ENCODE data around the gene TSPAN18. TPM values are rescaled to one million over a fixed set of nuclear protein-coding genes. Genes with fewer than 3 reads are reported as not detected.

The TSPAN18 gene
- polyA plus RNA-seq, 1 donor from 2014 or later: 2.1 TPM

DNA sequence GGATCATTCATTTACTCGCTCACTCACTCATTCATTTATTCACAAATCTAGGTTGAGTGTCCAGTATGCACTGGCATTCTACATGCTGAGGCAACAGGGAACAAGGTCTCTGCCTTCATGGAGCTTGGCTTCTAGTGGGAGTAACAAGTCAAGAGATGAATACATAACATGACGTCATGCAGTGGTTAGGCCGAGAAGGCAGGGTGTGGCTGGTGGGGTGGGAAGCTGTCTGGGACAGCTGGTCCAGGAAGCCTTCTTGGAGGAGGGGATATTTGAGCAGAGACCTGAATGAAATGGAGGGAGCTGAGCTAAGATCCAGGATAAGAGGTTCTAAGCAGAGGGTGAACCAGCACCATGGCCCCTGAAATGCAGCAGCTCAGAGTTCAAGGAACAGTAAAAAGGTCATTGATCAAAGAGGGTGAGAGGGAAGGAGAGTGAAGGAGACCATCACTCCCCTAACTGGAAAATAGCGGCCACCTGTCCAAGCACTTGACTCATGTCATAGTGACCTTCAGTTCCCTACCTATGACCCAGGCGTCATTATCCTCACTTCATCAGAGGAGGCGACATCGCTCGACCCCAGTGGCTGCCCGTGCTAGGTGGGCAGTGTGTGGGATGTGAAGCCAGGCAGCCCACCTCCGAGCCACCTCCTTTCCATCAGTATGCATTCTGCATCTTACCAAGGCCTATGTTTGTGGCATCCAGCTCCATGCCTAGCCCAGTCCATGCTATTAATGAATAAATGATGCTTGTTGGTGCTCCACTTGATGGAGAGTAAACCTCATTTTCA, 105.0 kb downstream of the TSPAN18 start:
- Mint-ChIP-seq H3K27me3 (peaks cover 3% of the 10 kb centered on the region), H3K27ac (no peak overlapping the region), H3K9me3 (peaks cover 0 to 2% (median 0%) of the 10 kb centered on the region in 3 donors), H3K36me3 (peaks cover 2% of the 10 kb centered on the region), H3K4me1 (no peaks in the 10 kb centered on the region), H3K4me3 (peak overlapping the region in 1 of 4 donors; percentile 44)

DNA sequence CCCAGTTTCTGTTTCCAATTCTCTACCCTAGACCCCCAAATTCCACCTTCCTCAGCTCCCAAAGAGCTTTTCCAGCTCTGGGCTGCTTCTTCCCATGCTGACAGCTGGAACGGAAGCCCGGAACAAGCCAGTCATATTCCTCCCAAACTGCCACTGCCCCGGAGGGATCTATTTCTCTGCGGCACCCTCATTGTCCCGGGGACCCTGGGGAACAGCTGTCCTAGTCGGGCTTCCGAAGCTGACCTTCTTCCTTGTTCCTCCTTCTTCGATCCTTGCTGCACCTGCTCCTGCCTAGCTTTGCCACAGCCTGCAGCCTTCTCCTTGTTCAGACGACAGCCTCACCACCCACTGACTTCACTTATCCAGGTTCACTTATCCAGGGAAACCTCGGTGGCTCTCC, 105.7 kb downstream of the TSPAN18 start:
- Mint-ChIP-seq H3K36me3 (peaks cover 2% of the 10 kb centered on the region), H3K9me3 (peaks cover 0 to 6% (median 0%) of the 10 kb centered on the region in 3 donors), H3K27me3 (peaks cover 3% of the 10 kb centered on the region), H3K4me3 (no peak overlapping the region), H3K27ac (no peak overlapping the region), H3K4me1 (no peaks in the 10 kb centered on the region)

DNA sequence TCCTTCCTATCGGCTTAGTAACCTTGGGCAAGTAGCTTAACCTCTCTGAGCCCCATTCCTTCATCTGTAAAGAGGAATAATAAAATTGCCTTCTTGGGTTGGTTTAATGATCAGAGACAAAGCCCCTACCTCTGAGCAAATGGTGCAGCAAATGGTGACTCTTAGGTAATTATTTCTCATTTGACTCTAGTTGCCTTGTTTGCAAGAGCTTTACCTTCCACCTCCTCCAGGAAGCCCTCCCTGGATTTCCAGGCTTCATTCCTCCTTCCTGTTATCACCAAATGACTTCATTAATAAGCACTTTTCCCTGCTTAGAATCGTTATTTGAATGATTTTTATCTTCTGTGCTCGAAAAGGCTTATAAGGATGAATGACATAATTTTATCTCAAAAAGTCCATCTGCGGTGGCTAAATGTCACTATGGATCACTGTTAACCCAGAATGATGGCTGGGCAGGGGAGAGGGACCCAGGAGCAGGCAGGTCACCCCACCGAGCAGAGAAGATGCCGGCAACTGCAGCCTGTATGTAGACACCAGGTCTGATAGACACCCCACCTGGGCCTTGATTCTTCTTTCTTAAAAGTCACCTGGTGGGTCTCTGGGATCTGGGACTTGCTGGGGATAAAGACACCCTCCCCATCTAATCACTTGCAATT, 106.6 kb downstream of the TSPAN18 start:
- H3K4me3 Mint-ChIP-seq: no peak overlapping the region
- peaks cover 0 to 6% (median 0%) of the 10 kb centered on the region in 3 donors for H3K9me3 Mint-ChIP-seq
- H3K27me3 Mint-ChIP-seq: peaks cover 3% of the 10 kb centered on the region
- no peaks in the 10 kb centered on the region for H3K4me1 Mint-ChIP-seq
- H3K27ac Mint-ChIP-seq: no peak overlapping the region
- H3K36me3 Mint-ChIP-seq: peaks cover 2% of the 10 kb centered on the region

DNA sequence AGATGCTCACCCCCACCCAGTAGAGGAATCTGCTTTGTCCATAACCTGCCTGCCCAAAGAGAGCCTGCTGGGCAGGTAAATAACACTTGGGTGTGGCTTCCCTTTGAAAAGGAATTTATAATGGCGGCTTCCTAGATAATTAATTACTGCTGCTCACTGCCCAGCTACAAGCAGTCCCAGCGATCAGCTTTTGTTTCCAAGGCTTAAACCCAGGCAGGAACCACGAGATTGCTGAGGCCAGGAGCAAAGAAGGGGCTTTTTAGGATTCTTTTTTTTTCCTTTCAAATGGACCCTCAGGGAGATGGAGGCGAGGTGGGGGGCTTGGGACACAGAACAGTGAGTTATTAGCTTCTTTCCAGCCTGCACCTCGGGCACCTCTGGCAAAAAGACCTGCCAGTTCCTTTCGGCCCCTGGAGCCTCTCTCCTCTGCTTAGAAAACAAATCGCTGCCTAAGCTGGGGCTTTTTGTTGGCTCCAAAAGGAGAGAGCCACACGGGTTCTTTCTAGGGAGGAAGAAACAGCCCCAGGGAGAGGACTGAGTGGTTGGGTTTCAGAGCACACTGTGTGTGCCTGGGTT, 107.2 kb downstream of the TSPAN18 start:
- Mint-ChIP-seq H3K4me1 (no peaks in the 10 kb centered on the region), H3K27ac (no peak overlapping the region), H3K27me3 (peaks cover 3% of the 10 kb centered on the region), H3K9me3 (peaks cover 0 to 6% (median 0%) of the 10 kb centered on the region in 3 donors), H3K4me3 (no peak overlapping the region), H3K36me3 (peaks cover 2% of the 10 kb centered on the region)

DNA sequence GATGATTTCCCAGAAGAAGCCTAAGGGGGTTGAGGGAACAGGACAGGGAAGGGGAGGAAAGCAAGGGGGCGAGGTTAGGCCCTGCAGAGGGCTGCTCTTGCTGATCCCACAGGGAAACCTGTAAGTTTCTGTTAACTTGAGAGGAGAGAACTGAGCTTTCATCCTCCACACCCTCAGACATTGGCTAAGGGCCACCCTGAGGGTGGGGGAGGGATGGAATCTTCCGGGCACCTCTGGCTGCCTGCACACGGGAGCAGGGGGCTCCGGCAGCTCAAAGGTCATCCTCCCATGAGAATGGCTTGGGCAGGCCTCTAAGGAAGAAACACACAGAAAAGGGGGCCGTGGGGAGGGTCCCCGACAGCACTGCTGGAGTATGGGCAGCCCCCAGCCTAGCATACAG, 108.1 kb downstream of the TSPAN18 start:
- no peak overlapping the region for H3K27ac Mint-ChIP-seq
- H3K4me3 Mint-ChIP-seq: no peak overlapping the region
- peaks cover 0 to 6% (median 0%) of the 10 kb centered on the region in 3 donors for H3K9me3 Mint-ChIP-seq
- H3K36me3 Mint-ChIP-seq: peaks cover 1% of the 10 kb centered on the region
- H3K27me3 Mint-ChIP-seq: peaks cover 3% of the 10 kb centered on the region
- no peaks in the 10 kb centered on the region for H3K4me1 Mint-ChIP-seq

DNA sequence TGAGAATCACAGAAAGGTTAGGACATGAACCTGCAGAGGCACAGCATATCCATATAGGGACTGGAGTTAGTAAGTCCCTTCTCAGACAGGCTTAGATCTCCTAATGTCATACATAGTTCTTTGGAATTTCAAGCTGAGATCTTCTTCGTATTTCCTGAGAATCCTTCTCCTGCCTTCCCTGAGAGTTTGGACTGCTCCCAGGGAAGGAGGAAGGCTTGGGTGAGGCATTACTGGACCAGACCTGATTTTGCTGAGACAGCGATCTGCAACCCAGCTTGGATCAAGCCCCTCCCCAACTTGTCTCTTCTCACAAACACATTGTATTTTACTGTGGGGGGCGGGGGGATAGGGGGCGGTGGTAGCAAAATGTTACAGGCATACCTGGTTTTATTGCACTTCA, 108.5 kb downstream of the TSPAN18 start:
- Mint-ChIP-seq H3K36me3 (no peaks in the 10 kb centered on the region), H3K4me3 (no peak overlapping the region), H3K27ac (no peak overlapping the region), H3K9me3 (peaks cover 0 to 6% (median 0%) of the 10 kb centered on the region in 3 donors), H3K27me3 (peaks cover 5% of the 10 kb centered on the region), H3K4me1 (no peaks in the 10 kb centered on the region)

DNA sequence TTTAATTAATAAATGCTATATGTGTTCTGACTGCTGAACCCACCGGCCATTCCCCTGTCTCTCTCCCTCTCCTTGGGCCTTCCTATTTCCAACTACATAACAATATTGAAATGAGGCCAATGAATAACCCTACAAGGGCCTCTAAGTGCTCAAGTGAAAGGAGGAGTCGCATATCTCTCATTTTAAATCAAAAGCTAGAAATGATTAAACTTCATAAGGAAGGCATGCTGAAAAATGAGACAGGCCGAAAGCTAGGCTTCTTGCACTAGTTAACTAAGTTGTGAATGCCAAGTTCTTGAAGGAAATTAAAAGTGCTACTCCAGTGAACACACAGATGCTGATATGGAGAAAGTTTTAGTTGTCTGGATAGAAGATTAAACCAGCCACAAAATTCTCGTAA, 109.2 kb downstream of the TSPAN18 start:
- peaks cover 0 to 6% (median 0%) of the 10 kb centered on the region in 3 donors for H3K9me3 Mint-ChIP-seq
- no peaks in the 10 kb centered on the region for H3K36me3 Mint-ChIP-seq
- H3K4me1 Mint-ChIP-seq: no peaks in the 10 kb centered on the region
- H3K27ac Mint-ChIP-seq: no peak overlapping the region
- H3K27me3 Mint-ChIP-seq: peaks cover 5% of the 10 kb centered on the region
- no peak overlapping the region for H3K4me3 Mint-ChIP-seq

DNA sequence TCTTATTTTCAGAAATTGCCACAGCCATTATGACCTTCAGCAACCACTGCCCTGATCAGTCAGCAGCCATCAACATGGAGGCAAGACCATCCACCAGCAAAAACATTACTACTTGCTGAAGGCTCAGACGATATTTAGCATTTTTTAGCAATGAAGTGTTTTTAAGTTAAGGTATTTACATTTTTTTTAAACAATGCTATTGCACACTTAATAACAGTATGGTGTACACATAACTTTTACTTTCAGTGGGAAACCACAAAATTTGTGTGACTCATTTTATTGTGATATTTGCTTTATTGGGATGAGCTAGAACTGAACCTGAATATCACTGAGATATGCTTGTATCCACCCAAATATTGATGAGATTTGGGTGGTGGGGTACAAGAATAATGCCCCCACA, 110.9 kb downstream of the TSPAN18 start:
- Mint-ChIP-seq H3K27me3 (peaks cover 1% of the 10 kb centered on the region), H3K4me3 (no peak overlapping the region), H3K27ac (no peak overlapping the region), H3K9me3 (peaks cover 0 to 6% (median 4%) of the 10 kb centered on the region in 3 donors), H3K36me3 (no peaks in the 10 kb centered on the region), H3K4me1 (no peaks in the 10 kb centered on the region)

DNA sequence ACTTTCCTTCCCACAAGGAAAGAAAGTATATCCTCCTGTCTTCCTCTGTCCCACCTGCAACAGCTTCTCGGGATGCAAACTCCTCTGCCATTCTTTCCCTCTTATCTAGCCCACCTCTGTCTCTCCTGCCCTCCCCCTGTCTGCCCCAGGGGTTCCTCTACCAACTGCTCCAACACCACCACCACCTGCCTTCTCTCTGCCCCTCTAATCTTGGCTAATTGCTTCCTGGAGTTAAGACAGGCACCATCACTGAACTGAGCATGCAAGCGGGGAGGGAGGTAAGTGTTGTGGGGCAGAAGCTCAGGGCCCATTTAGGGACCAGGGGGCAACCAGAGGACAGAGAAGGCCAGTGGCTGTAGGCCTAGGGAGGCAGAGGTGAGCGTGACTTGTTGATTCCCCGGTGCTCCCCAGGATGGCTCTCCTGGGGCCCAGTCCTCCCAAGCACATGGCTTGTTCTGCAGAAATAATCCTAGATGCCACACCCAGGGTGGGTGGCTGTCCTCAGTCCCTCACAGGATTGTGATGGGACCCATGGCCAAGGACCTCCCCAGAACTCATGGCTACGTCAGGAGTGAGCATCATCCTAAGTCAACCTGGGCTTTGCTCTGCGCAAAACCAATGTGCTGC, 112.8 kb downstream of the TSPAN18 start:
- Mint-ChIP-seq H3K27ac (no peak overlapping the region), H3K27me3 (peaks cover 1% of the 10 kb centered on the region), H3K9me3 (peaks cover 7 to 16% (median 7%) of the 10 kb centered on the region in 3 donors)

DNA sequence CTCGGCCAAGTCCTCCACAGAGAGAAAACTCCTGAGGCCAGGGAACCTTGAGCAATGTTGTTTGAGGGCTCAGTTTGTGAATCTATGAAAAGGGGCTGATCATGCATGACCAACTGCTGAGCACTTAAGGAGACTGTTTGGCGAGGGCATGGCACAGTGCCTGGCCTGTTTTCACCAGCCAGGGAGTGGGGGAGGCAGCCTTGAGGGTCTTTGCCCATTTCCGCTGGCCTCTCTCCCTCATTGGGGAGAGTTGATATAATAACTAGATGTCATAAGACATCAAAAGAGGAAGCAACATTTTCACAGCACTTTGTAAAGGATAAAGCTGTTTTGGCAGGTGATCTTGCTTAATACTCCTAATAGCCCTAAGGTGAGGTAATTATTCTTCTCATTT, 113.3 kb downstream of the TSPAN18 start:
- Mint-ChIP-seq H3K4me1 (no peaks in the 10 kb centered on the region), H3K27me3 (peaks cover 1% of the 10 kb centered on the region), H3K4me3 (no peak overlapping the region), H3K9me3 (peaks cover 9 to 16% (median 9%) of the 10 kb centered on the region in 3 donors), H3K36me3 (peaks cover 6% of the 10 kb centered on the region), H3K27ac (no peak overlapping the region)

More for the DNA sequence above, 112.8 kb downstream of the TSPAN18 start:
- Mint-ChIP-seq H3K4me3 (no peak overlapping the region), H3K36me3 (peaks cover 4% of the 10 kb centered on the region), H3K4me1 (no peaks in the 10 kb centered on the region)

DNA sequence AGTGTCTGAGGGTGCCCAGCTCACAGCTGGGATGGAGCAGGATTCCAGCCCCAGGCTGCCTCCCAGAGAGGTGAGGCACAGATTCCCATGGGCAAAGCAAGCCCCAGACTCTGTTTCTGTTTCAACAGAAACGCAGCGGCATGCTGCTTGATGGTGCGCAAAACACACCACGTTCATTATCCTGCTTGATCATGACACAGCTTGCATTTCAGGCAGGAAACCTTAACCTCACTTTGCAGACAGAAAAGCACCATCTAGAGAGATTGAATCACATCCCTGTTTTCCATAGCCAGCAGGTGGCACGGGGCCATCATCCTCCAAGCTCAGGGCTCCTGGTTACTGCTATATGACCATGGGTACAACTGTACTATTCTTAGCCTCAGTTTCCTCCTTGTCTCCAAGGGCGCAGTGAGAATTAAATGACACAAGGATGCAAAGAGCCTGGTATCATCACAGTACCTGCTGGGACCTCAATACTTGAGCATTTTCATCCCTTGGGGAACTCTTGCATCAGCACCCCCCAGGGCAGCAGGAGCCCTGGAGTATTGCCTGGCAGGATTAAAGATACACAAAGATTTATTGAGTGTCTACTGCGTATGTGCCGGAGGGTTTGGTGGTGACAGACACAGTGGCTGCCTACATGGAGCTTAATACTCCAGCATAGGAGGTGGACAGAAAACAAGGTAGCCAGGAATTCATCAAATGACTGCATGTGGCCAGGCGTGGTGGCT, 113.9 kb downstream of the TSPAN18 start:
- Mint-ChIP-seq H3K27me3 (peaks cover 1% of the 10 kb centered on the region), H3K27ac (no peak overlapping the region), H3K9me3 (peaks cover 9 to 16% (median 9%) of the 10 kb centered on the region in 3 donors), H3K36me3 (peaks cover 6% of the 10 kb centered on the region), H3K4me1 (no peaks in the 10 kb centered on the region), H3K4me3 (no peak overlapping the region)

DNA sequence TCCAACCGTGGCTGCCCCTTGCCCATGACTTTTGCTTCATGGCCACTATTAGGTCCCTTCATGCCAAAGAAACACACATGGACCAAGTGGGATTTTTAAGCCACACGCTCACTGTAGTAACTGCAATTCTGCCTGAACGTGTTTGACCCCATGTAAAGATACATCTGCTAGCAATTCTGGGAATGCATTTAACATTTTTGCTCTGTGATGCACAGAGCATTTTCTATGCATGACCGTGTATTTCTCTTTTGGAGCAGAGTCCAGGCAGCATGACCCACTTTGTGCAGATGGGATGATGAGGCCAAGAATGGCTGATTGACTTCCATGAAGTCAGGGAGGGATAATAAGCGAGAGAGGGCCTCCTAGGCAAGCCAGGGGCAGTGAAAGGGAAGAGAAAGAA, 115.5 kb downstream of the TSPAN18 start:
- no peak overlapping the region for H3K27ac Mint-ChIP-seq
- H3K36me3 Mint-ChIP-seq: peaks cover 9% of the 10 kb centered on the region
- peaks cover 9 to 17% (median 14%) of the 10 kb centered on the region in 3 donors for H3K9me3 Mint-ChIP-seq
- peaks cover 1% of the 10 kb centered on the region for H3K27me3 Mint-ChIP-seq
- no peak overlapping the region for H3K4me3 Mint-ChIP-seq
- no peaks in the 10 kb centered on the region for H3K4me1 Mint-ChIP-seq

DNA sequence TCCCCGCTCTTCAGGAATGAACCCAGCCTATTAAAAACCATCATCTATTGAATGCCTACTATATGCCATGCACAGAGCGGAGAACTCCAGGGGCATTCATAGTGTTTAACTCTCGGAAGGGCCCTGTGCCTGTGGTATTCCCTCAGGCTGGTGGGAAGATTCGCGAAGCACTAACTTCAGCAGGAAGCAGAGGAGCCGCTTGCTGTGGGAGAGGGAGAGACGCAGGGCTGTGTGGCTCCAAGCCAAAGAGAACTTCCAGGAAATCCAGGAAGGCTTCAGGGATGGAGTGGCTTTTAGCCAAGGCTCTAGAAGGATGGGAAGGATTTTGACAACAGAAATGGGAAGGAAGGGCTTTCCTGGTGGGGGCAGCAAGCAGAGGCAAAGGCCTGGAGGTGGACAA, 120.1 kb downstream of the TSPAN18 start:
- peak overlapping the region in 1 of 3 donors; percentile 90 for H3K27ac Mint-ChIP-seq
- H3K36me3 Mint-ChIP-seq: peaks cover 9% of the 10 kb centered on the region
- H3K9me3 Mint-ChIP-seq: peaks cover 10 to 18% (median 17%) of the 10 kb centered on the region in 3 donors
- no peaks in the 10 kb centered on the region for H3K27me3 Mint-ChIP-seq
- H3K4me3 Mint-ChIP-seq: no peak overlapping the region
- no peaks in the 10 kb centered on the region for H3K4me1 Mint-ChIP-seq

DNA sequence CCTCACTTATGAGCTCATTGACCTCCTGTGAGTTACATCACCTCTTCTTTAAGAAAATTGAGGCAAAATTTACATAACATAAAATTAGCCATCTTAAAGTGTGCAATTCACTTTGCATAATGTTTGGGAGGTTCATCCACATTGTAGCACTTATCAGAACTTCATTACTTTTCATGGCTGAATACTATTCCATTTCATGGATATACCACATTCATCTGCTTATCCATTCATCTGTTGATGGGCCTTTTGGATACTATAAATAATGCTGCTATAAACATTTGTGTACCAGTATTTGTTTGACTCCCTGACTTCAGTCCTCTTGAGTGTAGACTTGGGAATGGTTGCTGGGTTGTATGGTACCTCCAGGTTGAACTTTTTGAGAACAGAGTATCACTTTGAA, 120.6 kb downstream of the TSPAN18 start:
- Mint-ChIP-seq H3K27ac (no peak overlapping the region), H3K4me3 (no peak overlapping the region), H3K36me3 (peaks cover 9% of the 10 kb centered on the region), H3K27me3 (no peaks in the 10 kb centered on the region), H3K9me3 (peaks cover 8 to 18% (median 17%) of the 10 kb centered on the region in 3 donors), H3K4me1 (no peaks in the 10 kb centered on the region)
